HuH-7.5 (cell line): ENCODE measurements around the gene RPUSD4.

Experiments
- DNase-seq: peaks from one replicate; pipeline ENCODE4 v3.0.0; 2011; ENCODE audit warnings: low spot score

Gene RPUSD4

DNA sequence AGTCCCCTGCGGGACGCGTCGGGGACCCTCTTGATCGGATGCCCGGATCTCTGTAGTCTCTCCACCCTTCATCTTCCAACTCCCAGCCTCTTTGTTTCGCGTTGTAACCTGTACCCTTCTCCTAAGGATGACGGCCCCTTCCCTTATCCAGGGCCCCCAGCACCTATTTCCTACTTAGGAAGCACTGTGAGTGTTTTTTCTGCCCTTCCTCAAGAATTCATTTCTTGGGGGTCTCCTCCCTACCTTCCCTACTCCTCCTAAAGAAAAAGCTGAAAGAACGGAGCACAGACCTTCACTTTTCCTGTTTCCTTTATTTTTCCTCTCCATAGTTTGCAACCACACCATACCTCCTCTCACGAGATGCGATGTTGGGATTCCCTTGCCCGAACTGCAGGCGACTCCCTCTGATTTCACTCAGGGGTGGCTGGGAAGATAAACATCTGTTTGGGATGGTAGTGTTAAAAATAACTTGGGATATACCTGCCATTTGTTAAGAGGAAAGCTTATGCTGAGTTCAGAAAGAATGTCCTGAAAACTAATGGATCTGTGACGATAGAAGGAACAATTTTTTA lies 725 bp upstream of the RPUSD4 start:
- DNase-seq: no peak

DNA sequence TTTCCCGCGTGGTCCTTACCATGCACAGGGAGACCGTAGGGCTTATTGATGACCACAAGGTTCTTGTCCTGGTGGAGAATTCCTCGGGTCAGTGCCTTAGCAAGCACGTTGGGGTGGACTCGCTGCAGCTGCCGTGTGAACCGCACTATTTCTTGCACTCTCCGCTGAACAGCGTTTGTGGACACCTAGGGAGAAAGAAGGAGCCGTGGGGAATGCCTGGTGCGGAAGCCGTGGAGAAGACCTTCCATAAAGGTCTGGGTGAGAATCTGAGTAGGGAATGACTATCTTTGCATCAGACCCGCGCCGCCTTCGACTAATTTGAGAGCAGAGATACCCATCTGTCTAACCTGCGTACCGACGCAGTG lies 597 bp downstream of the RPUSD4 start:
- DNase-seq: no peak

DNA sequence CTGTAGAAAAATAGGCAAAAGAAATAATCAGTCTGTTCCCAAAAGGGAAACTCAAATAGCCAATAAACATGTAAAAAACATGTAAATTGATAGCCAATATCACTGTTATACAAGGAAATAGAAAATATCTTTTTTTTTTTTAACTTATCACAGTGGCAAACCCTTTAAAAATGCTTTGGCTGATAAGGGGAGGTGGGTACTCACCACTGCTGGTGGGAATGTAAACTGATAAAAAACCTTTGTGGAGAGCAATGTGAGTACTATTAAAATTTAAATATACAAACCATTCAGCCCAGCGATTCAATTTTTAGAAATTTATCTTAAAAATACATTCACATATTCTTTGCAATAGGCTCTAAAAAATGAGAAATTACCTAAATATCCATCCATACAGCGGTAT lies 3.6 kb downstream of the RPUSD4 start:
- DNase-seq: no peak

DNA sequence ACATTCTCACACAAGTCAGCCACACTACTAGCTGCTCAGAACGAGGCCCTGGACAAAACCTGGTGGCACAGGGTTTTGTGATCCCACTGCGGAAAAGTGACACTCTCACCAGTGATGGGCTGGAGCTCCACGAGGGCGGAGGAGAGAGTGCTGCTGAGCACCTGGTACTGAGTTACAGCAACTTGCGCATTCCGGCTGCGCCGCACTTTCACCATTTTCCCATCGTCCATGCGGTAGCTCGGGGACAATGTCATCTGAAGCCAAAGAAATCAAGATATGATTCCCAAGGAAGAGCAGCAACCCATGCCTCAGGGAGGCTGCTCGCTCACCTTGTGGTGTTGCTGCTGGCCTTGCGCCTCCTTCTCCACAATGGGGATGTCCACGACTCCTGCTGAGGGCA lies 6.1 kb downstream of the RPUSD4 start:
- DNase-seq: no peak

DNA sequence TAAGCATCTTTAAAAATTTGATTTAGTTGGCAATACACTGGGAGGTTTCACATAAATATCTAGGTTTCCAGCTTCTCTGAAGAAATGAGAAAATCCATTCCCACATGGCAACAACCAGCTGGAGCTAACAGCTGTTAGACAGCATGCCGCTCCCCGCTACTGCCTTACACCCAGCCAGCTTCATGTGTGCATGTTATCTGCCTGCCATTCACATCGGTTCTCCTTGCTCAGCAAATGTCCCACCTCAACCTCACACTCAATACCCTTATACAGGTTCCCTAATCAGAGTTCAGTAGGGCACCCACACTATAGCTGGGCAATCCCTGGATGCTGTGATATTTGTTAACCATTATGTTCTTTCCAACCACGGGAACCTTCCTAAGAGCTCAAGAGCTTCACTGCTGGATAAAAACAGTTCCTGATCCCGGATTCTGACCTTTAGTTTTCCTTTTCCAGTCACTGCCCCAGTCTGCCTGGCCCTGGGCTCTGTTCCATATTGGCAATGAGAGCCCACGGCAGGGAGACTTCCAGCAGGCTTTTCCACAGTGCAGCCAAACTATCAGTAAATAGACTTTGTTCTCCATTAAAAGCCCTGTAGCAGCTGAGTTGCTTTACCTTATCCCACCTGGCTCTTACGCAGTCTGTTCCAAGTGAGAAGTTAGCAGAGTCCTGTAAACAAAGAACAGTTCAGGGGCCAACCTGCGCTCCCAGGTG lies 8.6 kb downstream of the RPUSD4 start:
- DNase-seq: no peak

DNA sequence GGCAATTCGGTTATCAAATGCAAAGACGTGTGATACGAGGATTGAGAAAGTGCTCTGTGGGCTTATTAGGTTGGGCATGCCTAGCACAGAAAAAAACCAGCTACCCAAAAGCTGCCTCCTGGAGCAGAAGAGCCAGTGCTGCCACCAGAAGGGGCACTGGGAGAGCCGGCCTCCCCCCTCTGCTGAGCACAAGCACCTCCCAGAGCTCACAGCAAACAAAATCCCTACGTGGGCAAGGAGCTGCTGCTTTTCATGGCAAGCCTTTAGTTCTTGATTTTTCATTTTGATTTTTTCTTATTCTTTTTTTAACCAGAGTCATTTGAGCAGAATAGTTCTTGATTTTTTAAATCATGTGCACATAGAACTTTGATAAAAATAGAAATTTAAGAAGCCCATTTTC lies 12.8 kb downstream of the RPUSD4 start:
- no peak for DNase-seq

DNA sequence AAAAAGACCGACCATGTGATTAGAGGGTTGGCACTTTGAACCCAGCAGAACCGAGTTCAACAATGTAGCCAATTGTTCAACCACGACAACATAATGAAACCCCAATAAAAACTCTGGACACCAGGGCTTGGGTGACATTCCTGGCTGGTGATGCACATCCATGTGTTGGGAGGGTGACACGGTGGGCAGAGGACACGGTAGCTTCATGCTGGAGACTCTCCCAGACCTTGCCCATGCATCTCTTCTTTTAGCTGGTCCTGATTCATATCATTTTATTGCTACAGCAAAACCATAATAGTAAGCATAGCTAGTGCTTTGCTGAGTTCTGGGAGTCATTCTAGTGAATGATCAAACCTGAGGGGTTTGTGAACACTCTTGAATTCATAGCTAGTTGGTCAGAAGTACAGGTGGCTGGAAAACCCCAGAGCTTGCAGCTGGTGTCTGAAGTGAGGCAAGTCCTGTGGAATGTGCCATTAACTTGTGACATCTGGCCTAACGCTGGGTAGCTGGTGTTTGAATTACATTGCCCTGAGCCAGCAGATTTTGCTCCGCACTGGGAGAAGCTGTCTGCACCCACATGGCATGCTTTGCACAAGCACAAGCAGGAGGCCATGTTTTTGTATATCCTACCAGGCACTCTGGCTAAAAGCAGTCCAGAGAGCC lies 14.0 kb downstream of the RPUSD4 start:
- DNase-seq: no peak

DNA sequence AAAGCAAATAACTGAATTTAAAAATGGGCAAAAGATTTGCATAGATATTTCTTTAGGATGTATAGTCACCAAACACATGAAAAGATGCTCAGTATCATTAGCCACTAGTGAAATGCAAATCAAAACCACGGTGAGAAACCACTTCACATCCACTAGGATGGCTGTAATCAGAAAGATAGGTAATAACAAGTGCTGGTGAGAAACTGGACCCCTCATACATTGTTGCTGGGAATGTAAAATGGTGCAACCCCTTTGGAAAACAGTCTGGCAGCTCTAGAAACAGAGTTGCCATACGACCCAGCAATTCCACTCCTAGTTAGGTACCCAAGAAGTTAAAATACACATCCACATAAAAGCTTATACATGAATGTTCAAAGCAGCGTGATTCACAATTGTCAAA lies 16.3 kb downstream of the RPUSD4 start:
- DNase-seq: no peak

DNA sequence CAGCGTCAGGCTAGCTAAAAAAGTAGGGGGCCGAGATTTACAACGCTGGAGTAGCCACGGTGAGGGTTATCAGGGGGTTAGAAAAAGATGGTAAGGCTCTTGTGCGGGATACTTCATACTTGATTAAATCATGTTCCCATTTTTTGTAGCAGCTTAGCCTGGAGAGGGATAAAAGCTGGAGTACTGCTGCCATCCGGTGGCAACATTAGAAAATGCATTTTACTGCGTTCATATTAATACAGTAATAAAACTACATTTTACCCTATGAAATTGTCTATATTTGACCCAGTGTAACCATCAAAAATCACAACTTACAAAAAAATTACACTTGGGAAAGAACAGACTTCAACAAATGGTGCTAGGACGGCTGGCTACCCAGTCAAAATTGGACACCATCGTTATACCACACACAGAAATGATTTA lies 17.3 kb downstream of the RPUSD4 start:
- DNase-seq: peak; percentile 40

DNA sequence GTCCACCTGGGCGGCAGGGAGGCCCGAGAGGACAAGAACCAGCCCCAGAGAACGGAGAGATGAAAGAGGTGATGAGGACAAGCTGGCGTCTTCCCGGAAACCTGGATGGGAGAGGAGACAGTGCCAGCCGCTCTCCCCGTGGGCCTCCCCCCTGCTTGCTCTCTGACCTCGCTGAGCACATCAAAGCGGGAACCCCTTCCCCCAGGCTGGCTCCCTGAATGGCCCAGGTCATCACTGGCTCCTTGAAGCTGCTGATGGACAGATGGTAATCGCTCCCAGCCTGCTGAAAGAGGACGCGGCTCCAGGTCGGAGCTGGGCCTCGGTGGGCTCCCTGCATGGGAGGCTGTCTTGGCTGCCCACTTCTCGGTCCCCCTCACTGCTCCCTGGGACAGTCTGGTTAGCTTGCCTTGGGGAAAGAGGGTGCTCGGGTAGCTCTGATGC lies 18.4 kb downstream of the RPUSD4 start:
- no peak for DNase-seq

DNA sequence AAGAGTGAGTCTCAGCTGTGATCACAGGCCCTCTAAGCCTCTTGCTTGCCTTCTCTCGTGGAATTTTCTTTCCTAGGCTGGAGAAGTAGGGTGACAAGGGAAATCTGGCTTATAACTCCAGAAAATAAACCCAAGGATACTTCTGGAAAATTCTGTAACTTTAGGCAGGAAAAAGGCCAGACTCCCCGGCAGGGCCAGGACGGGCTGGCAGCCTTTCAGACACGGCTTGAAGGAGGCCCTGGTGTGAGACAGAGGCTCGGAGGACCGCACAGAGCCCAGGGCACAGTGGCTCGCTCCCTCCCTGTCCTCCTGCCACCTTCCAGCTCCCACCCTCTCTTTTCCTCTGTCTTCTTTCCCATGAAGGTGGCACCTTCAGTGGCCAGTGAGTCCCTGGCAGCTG lies 19.1 kb downstream of the RPUSD4 start:
- no peak for DNase-seq

DNA sequence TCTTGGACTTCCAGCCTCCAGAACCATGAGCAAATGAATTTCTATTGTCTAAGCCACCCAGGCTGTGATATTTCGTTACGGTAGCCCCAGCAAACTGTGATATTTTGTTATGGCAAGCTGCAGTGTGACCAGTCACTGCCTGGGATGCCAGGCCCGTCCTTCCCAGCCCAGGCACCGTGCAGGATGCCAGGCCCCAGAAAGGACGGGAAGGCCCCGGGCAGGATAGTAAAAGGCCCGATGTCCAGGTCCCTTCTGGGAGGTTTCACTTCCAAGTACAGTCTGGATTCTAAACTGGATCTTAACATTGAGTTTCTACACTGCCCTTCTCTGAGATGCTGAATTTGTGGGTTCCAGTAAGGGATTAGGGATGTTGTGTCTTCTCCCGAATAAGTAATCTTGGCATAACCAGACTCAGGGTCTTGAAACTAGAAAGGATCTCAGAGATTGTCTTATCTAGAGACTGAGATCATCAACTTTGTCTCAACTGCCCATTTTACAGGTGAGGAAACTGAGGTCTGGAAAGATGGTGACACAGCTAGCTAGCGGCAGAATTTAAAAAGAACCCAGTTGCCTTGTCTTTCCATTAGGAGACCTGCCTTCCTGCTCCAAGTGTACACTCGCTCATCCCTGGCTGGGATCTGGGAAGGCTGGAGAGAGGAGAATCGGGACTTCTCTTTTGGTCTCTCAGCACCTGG lies 19.9 kb downstream of the RPUSD4 start:
- DNase-seq: no peak

DNA sequence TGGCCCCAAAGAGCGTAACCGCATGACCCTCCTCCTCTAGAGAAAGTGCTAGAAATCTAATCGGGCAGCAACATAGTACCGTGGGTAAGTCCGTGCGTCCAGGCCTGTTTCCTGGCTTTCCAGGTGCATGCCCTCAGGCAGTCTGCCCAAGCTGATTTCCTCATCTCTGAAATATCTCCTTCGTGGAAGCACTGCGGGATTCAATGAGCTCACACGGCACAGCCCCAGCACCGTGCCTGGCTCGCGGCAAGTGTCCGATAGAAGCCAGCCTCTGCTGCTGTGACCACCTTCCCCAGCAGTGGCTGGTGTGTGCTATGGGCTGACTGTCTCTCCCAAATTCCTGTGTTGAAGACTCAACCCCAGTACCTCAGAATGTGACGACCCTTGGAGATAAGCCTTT lies 20.7 kb downstream of the RPUSD4 start:
- no peak for DNase-seq

DNA sequence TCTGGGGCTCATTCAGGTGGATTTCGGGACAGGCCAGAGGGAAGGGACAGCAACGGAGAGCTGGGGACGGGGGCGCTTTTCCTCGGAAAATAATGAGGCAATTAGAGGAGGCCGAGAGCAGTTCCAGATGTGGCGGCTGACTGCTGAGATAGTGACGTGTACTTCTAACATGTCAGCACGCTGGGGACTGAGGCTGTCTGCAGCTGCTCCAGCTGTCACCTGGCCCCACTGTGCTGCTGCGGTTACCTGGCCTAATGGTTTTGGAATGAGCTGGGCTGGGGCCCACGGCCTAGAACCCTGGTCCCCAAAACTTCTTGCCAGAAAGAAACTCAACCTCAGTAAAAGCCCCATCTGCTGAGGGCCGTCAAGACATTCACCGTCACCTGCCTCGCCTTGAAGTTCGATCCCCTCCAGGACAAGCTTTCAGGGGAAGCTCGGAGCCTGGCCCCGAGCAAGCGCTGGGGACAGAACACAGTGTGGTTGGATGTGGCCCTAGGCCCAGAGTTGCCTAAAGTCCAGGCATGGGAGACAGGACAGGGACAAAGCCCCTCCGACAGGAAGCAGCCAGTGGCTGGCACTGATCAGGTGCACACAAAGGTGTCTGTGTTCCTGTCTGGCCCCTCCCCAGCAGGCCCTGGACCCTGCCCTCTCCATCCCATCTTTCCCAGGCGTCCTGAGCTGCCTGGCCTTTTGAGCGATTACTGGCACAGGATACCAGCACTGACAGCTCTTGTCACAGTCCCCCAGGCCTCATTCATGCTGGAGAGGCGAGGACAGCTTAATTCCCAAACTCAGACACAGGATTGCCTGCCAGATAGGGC lies 22.1 kb downstream of the RPUSD4 start:
- DNase-seq: no peak

DNA sequence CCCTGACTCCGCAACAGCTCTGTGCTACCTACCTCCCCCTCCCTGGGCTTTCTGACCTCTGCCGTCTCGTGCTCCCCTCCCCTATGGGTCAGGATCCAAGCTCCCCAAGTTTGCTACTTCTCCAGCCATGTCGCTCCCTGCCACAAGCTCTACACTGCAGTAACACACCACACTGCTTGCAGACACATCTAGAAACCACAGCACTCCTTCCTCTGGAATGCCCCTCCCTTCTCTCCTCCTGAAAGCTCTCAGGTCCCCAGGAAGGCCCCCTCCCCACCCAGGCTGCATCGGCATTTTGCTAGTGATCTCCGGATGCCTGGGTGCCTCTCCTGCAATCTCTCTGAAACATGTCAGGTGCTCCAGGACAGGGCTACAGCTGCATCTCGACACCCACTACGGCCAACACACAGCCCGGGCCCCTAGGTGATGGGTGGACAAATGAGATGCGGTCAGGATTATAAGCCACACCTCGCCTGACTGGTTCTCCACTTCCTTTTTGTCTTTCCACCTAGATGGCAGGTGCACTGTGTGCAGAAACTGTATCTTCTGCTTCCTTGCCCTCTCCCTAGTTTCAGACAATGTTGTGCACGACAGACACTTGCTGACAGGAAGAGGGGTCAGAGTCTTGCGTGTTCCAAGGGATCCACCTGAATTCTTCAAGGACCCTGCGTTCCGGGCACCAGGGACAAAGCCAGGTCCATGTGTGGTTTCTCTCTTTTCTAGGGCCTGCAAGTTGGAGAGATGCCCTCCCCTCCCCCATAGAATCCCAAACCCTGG lies 22.9 kb downstream of the RPUSD4 start:
- DNase-seq: no peak

DNA sequence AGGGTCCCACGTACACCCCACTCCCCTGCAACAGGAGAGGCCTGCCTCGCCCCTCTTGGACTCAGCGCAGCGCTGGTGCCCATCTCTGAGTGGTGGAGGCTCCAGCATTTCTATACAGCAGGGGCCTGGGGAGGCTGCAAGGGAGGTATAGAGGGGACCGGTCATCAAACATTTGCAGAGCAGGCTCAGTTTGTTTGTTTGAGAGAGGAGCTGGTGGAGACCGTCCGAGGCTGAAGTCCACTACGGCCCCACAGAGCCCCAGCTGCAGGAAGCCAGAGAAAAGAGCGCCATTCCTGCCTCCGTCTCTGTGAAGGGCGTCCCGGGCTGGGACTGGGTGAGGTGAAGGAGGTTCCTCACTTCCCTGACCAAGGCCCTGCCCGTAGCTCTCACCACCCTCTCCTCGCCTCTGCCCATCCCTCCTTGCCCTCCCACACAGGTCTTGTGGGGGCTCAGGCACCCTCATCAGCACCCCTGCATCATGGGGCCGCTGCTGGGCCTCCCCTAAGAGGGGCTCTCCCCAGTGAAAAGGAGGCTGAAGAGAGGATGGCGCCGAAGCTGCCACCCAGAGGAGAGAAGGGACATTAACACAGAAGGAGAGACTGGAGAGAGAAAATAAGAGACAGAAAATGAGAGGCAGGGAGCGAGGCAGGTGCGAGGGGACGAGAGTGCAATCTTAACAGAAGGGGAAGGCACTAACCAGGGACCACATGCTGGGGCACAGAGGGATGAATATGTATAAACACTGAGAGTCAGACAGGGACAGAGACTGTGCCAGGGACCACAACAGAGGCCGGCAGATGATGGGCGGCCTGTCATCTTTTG lies 24.5 kb downstream of the RPUSD4 start:
- DNase-seq: peak; percentile 43

DNA sequence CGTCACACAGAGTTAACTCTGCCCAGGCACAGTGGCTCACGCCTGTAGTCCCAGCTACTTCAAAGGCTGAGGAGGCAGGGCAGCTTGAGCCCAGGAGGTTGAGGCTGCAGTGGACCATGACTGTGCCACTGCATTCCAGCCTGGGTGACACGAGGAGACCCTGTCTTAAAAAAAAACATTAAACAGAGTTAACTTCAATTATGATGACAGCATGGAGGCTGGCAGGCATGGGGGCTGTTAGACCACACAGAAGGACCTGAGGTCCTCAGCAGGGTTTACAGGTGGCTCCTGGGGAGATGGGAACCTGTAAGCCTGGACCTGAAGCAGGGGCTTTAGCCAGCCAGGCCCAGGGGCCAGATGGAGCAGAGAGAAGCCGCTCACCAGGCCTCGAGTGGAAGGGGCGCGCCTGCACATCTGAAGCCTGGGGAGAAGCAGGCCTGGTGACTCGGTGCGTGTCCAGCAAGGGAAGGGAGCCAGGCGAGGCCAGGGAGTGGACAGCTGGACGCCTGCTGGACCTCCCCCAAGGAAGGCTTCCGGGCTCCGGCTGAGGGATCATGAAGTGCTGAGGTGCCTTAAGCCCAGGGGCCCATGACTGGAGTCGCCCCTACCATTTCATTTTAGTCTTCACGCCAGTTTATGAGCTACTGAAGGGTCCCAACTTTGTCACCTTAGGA lies 25.3 kb downstream of the RPUSD4 start:
- no peak for DNase-seq

DNA sequence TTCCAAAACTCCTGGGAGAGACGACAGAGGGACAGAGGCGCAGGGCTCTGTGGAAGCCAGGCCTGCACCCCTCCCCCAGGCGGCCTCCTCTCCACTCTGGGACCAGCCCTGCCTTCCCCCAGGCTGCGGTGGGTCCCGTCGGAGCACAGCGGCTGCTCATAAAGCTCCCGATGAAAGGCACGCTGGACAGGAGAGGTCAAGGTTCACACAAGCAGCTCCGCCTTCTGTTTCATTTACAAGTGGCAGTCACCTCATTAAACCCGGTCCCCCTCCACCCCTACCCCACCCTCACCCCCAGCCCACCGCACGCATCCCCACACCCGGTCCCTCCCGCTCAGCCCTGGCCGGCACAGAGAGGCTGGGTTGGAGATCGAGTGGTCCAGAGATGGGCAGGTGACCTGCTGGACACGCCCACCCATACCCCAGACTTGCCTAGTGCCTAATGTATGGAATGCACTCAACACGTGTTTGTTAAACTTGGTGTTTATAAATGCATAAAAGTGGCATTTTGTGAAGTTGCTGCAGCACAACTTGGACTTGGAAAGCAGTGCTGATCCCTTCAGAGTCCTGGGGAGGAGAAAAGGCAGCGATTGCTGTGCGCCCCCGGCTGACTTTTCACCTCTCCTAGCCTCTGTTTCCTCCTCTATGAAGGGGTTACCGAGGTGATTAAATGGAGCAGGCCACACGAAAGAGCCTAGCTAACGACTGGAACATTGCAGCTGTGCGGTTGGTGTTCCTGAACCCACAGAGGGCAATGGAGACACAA lies 26.0 kb downstream of the RPUSD4 start:
- no peak for DNase-seq

DNA sequence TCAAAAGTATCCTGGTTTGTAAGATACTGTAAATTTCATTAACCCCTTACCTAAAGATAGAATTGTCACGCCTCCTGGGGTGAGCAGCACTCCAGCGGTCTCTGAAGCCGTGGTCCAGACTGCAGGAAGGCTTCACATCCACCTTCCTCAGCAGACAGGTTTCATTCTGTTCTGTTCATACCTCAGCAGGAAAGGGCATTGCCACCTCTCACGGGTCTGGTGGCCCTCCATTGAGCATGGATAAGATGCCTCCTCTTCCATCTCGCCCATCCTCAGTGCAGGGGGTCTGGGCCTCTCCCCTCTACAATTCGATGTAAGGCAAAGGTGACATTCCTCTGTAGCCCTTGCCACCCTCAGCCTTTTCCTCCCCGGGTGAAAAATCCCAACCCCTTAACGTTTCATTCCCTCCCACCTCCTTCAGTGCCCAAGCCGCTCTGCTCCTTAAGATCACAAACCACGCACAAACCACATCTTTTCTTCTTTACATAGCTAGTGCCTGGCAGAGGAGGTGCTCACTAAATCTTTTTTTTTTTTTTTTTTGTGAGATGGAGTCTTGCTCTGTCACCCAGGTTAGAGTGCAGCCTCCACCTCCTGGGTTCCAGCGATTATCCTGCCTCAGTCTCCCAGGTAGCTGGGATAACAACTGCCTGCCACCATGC lies 28.5 kb downstream of the RPUSD4 start:
- DNase-seq: no peak
